HUES48 (cell line): ENCODE data around the gene D2HGDH.

Experiments
- H3K27ac ChIP-seq: one replicate; pipeline ENCODE4 v1.7.0; 2013; ENCODE audit warnings: low read depth, low read length, inconsistent platforms
- H3K27me3 ChIP-seq: 2 replicates; pipeline ENCODE4 v1.6.1; 2013; ENCODE audit warnings: mild to moderate bottlenecking, low read length; ENCODE audit not compliant: control insufficient read depth, insufficient read depth
- H3K36me3 ChIP-seq: 2 replicates; pipeline ENCODE4 v1.6.1; 2013; ENCODE audit warnings: low read length; ENCODE audit not compliant: control insufficient read depth, insufficient read depth
- H3K4me1 ChIP-seq: 2 replicates; pipeline ENCODE4 v1.6.1; 2013; ENCODE audit warnings: mild to moderate bottlenecking, low read length; ENCODE audit not compliant: control insufficient read depth, insufficient read depth
- H3K4me3 ChIP-seq: 2 replicates; pipeline ENCODE4 v1.5.1; 2013; ENCODE audit warnings: mild to moderate bottlenecking, low read depth, low read length
- H3K9ac ChIP-seq: 2 replicates; pipeline ENCODE4 v1.6.1; 2013; ENCODE audit warnings: mild to moderate bottlenecking, low read depth, low read length, moderate library complexity
- H3K9me3 ChIP-seq: 2 replicates; pipeline ENCODE4 v1.6.1; 2013; ENCODE audit warnings: low read length; ENCODE audit not compliant: control insufficient read depth, insufficient read depth

The D2HGDH gene

DNA sequence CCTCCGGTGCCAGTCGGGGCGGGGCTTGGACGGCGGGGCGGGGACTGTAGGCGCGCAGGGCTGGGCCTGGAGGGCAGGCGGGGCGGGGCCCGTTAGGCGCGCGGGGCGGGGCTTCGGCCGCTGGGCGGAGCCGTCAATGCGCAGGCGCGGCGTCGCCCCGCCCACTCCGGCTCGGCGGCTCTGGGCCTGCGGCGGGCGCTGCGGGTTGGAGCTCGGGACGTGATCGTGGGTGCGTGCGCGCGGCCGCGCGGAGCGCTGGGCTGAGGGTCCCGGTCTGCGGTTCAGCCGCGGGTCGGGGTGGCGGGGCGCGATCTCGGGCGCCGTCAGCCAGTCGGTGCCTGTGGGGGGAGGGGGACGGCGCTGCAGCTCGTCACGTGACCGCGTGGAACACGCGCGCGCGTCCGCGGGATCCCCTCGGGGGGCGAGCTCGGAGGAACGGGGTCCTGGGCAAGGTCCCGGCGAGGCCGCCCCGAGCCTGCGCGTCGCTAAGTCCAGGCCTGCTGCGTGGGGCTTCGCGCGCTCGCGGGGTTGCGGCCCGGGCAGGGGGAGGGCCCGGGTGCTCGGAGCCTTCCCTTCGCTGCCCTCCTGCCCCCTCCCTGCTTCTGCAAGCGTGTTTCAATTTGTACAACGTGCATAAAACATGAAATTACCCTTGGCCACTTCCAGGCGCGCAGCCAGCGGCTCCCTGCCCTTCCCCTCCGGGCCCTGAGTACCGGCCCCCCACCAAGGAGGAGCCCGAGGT is at the start of gene D2HGDH:
TSS of gene D2HGDH (plus strand) at position 164 of the 742 bp plus-strand sequence. CDS start 595 bp downstream, outside the sequence.
- Histone ChIP-seq H3K27ac (peak within 1 kb of the TSS; percentile 47), H3K27me3 (peaks cover 9% of the 10 kb centered on the region; the same call in 1 of the 2 replicates), H3K9me3 (no peaks in the 10 kb centered on the region), H3K9ac (peak within 1 kb of the TSS; percentile 51; the same call in 1 of the 2 replicates), H3K36me3 (no peaks in the 10 kb centered on the region), H3K4me3 (peak within 1 kb of the TSS; percentile 83), H3K4me1 (no peaks in the 10 kb centered on the region)

DNA sequence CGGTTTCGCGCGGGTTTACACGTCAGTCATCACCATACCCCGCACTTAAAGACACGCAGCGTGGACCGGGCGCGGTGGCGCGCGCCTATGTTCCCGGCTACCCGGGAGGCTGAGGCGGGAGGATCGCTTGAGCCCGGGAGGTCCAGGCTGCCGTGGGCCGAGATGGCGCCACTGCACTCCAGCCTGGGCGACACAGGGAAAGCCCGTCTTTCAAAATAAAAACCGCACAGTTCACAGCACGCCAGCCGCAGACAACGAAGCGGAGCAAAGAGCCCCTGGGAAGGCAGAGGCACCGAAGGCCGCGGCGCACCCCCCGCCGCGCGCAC is 48.1 kb upstream of the D2HGDH start:
- no peaks in the 10 kb centered on the region for H3K9me3 ChIP-seq
- H3K9ac ChIP-seq: peak overlapping the region; percentile 88
- peak overlapping the region; percentile 90 for H3K4me3 ChIP-seq
- H3K27ac ChIP-seq: peak overlapping the region; percentile 87
- H3K36me3 ChIP-seq: peaks cover 62% of the 10 kb centered on the region
- no peaks in the 10 kb centered on the region for H3K27me3 ChIP-seq
- peaks cover 7% of the 10 kb centered on the region for H3K4me1 ChIP-seq

DNA sequence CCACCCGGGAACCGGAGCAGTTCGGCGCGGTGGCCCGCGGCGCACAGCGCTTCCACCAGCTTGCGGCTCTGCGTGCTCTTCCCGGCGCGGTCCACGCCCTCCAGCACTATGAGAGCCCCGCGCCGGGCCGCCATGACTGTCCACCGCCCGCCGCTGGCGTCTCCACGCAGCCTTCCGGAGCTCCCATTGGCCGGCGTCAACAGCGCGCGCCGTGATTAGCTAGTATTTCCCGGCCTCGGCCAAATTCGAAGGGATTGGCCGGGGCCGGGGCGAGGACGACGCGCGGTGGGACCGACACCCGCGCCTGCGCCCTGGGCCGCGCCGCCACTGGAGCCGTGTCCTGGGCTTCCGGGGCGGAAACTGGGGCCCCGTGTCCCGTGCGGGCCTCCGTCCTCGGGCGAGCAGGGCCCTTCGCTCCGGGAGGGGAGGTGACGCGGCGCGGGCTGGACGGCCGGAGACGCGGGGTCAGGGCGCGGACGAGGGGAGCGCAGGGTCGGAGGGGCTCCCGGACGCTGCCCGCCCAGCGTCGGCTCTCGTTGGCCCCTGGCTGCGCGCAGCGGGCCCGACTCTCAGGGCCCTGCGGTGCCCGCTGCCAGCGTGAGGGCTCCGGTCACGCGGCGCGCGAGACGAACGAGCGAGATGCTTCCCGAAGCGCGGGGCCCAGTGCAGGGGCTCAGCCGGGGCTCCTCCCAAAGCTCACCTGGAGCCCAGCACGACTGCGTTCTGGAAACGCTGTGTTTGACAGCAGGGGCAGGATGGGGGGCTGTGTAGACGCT is 47.6 kb upstream of the D2HGDH start, which contains the start of gene DTYMK:
TSS of gene DTYMK (minus strand) at position 166 of the 776 bp plus-strand sequence. CDS start at position 134, 32 bp downstream.
- no peaks in the 10 kb centered on the region for H3K27me3 ChIP-seq
- H3K9ac ChIP-seq: peak within 1 kb of the TSS; percentile 89
- peak within 1 kb of the TSS; percentile 90 for H3K4me3 ChIP-seq
- H3K4me1 ChIP-seq: peaks cover 7% of the 10 kb centered on the region
- no peaks in the 10 kb centered on the region for H3K9me3 ChIP-seq
- peak within 1 kb of the TSS; percentile 87 for H3K27ac ChIP-seq
- H3K36me3 ChIP-seq: peaks cover 59% of the 10 kb centered on the region

GRCh38 chr2:241689306-241689705 is 45.1 kb upstream of the D2HGDH start:
- Histone ChIP-seq H3K27ac (no peak overlapping the region), H3K4me3 (no peak overlapping the region), H3K9ac (no peak overlapping the region), H3K36me3 (peaks cover 45% of the 10 kb centered on the region), H3K9me3 (no peaks in the 10 kb centered on the region), H3K27me3 (no peaks in the 10 kb centered on the region), H3K4me1 (peaks cover 7% of the 10 kb centered on the region)

DNA sequence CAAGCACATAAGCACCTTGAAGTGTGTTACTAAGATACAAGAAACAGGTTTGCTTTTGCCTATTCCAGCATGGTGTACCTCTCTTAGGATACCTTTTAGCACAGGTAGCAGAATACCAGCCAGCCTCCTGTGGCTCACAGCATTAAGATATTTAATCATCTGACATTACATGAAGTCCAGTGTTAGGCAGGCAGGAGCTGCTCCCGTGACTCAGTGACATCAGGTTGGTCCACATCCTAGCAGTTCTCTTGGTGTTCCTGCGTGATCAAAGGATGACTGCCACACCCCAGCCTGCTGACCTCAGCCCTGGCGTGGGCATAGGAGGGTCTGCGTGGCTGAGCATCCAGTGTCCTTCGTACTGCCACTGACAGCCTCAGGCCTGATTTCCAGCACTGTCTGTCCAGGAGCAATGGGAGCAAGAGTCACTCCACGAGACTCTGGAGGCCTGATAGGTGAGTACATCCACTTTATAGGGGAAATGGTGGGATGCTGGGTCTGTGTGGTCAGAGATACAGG is 44.2 kb upstream of the D2HGDH start:
- peaks cover 43% of the 10 kb centered on the region for H3K36me3 ChIP-seq
- peaks cover 7% of the 10 kb centered on the region for H3K4me1 ChIP-seq
- H3K27ac ChIP-seq: no peak overlapping the region
- H3K9me3 ChIP-seq: no peaks in the 10 kb centered on the region
- H3K4me3 ChIP-seq: no peak overlapping the region
- no peak overlapping the region for H3K9ac ChIP-seq
- no peaks in the 10 kb centered on the region for H3K27me3 ChIP-seq

DNA sequence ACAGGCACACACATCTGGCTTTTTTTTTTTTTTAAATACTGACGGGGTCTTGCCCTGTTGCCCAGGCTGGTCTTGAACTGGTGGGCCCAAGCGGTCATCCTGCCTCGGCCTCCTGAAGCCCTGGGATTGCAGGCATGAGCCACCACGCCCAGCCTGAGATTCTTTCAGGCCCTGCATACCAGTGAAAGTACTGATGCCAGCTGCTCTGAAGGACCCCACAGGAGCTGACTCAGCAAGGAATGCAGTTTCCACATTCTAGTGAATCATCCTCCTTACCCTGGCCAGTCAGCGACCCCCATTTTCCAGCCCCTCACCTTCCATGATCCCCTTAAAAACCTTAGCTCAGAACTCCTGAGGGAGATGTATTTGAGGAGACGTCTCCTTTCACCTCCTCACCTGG is 42.0 kb upstream of the D2HGDH start:
- peaks cover 43% of the 10 kb centered on the region for H3K36me3 ChIP-seq
- H3K9me3 ChIP-seq: no peaks in the 10 kb centered on the region
- H3K27ac ChIP-seq: no peak overlapping the region
- no peak overlapping the region for H3K9ac ChIP-seq
- H3K4me1 ChIP-seq: peaks cover 7% of the 10 kb centered on the region
- H3K27me3 ChIP-seq: no peaks in the 10 kb centered on the region
- H3K4me3 ChIP-seq: no peak overlapping the region

DNA sequence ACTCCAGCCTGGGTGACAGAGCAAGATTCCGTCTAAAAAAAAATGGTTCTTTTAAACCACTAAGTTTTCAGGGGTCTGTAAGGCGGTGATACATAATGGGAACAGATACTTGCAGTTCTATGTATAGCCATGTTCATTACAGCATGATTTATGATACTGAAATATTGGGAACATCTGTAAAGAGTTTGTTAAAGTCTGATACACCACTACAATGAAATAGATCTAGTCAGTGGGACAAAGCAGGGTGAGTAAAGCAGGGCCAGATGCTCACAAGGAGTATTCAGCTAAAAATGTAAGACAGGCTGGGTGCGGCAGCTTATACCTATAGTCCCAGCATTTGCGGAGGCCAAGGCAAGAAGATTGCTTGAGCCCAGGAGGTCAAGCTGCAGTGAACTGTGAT is 38.8 kb upstream of the D2HGDH start:
- Histone ChIP-seq H3K9me3 (no peaks in the 10 kb centered on the region), H3K4me1 (no peaks in the 10 kb centered on the region), H3K36me3 (peaks cover 27% of the 10 kb centered on the region), H3K27me3 (no peaks in the 10 kb centered on the region), H3K9ac (no peak overlapping the region), H3K27ac (no peak overlapping the region), H3K4me3 (no peak overlapping the region)

- H3K27ac ChIP-seq: peak overlapping the region; percentile 98
- H3K27me3 ChIP-seq: no peaks in the 10 kb centered on the region
- peak overlapping the region; percentile 83 for H3K4me3 ChIP-seq
- peaks cover 6% of the 10 kb centered on the region; the same call in 1 of the 2 replicates for H3K4me1 ChIP-seq
- H3K9ac ChIP-seq: peak overlapping the region; percentile 98
- peaks cover 19% of the 10 kb centered on the region for H3K36me3 ChIP-seq
- no peaks in the 10 kb centered on the region for H3K9me3 ChIP-seq
These were observed 33.4 kb upstream of the D2HGDH start for GRCh38 chr2:241701149-241701398.

DNA sequence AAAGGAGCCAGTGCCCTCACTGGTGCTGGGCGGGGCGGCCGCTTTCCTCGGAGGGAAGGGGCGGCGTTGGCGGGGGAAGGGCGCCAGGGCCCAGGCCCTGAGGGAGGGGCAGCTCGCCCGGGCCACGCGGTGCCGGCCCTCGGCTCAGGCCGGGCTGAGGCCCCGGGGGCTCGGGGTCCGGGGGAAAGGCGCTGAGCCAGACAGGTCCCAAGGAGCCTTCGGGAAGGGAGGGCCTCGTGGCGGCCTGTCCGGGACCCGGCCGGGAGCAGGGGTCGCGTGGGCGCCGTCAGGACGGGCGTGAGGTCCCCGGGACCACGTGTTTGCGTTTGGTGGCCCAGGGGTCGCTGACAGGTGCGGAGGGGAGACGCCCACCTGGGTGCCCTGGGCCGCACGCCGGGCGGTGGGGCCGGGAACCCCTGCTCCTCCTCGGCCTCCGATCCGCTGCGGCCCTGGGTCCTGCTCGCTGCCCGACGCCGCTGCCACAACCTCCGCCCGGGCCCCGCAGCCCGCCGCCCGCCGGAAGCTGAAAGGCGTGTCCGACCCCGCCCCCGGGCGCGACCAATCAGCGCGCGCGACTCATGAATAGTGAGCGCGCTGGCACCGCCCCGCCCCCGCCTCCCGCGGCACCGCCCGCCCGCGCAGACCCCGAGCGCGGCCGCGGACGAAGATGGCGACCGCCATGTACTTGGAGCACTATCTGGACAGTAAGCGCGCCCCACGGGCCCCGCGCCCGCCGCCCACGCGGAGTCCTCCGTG is 32.9 kb upstream of the D2HGDH start, which contains the start of gene ING5:
TSS of gene ING5 (plus strand) at position 641 of the 756 bp plus-strand sequence. CDS start at position 668, 27 bp downstream.
- Histone ChIP-seq H3K36me3 (peaks cover 23% of the 10 kb centered on the region), H3K9ac (peak within 1 kb of the TSS; percentile 98)

DNA sequence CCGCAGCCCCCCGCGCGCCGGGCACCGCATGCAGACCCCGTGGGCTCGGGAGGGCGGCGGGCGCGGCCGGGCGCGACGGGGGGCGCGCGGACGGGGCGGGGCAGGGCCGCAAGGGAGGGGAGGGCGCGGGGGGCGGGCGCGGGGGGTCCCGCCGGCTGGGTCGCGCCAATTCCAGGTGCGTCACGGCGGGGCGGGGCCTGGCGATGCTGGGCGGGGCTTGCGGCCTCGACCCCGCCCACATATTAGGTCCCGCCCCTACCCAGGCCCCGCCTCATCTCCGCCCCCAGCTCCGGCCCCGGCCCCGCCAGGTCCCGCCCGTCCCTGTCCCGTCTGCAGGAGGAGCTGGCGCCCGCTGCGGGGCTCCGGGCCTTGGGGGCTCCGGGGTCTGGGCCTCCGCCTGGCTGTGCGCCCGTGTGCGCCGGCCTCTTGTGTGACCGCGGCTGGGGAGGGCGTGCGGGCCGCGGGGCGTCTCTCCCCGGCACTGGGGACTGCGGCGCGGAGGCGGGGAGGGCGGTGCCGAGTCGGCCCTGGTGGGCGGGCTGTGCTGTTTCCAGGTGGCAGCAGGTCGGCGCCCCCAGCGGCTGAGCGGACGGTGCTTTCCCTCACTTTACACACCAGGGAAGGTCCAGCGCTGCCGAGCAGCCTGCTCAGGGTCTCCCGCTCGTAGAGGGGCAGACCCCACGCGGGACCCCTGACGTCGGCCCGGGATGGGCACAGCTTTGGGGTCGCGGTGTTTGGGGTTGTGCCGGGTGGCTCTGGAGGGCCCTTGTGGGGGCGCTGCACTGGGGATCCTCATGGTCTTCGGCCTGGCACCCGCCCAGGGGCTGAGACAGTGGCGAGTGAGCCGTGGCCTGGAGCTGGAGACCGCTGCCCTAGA is 32.0 kb upstream of the D2HGDH start:
- H3K9ac ChIP-seq: peak overlapping the region; percentile 66; the same call in 1 of the 2 replicates
- H3K4me3 ChIP-seq: peak overlapping the region; percentile 83
- peak overlapping the region; percentile 98 for H3K27ac ChIP-seq
- H3K4me1 ChIP-seq: peaks cover 6% of the 10 kb centered on the region; the same call in 1 of the 2 replicates
- H3K36me3 ChIP-seq: peaks cover 29% of the 10 kb centered on the region
- no peaks in the 10 kb centered on the region for H3K27me3 ChIP-seq
- H3K9me3 ChIP-seq: no peaks in the 10 kb centered on the region

More for the DNA sequence above, 32.9 kb upstream of the D2HGDH start, which contains the start of gene ING5:
- no peaks in the 10 kb centered on the region for H3K9me3 ChIP-seq
- peaks cover 6% of the 10 kb centered on the region; the same call in 1 of the 2 replicates for H3K4me1 ChIP-seq
- H3K27ac ChIP-seq: peak within 1 kb of the TSS; percentile 98
- peak within 1 kb of the TSS; percentile 83 for H3K4me3 ChIP-seq
- H3K27me3 ChIP-seq: no peaks in the 10 kb centered on the region
